GM12874 (cell line): ENCODE measurements around the gene PIK3C2G.

Experiments
- TF ChIP-seq, protein P1 (sequence below): IDR thresholded peaks from 2 replicates; pipeline ENCODE4 v1.5.1; 2011; ENCODE audit warnings: low read depth, mild to moderate bottlenecking, control low read depth, low read length, moderate library complexity; ENCODE audit not compliant: insufficient read depth

Gene PIK3C2G

DNA sequence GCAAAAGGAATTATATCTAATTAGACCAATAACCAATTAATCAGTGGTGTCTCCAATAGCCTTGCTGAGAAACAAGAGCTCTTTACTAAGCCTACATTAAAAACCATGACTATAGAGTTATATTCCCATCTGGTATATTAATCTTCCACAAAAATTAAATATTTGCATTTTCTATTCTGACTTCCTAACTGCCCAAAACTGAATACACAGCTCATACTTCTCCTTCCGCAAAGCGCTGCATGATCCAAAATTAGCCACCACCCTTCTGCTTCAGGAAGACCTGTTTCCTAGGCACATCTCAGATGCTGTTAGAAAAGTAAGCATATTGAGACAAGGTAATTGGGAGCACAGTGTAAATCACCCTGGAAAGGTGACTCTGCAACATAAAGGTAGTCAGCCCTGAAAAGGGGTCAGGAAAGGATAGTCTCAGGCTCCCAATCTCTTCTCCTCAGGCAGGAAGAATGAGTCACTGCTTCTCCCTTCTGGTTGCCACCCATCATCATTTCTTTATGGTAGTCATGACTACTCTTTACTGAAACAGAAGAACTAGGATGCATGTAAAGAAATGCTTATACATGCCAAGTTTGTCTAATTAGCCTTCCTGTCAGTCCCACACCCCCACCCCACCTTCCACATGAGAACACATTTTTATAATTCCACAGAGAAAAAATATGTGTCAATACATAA lies 422.2 kb downstream of the PIK3C2G start:
- TF ChIP-seq, protein P1, sequence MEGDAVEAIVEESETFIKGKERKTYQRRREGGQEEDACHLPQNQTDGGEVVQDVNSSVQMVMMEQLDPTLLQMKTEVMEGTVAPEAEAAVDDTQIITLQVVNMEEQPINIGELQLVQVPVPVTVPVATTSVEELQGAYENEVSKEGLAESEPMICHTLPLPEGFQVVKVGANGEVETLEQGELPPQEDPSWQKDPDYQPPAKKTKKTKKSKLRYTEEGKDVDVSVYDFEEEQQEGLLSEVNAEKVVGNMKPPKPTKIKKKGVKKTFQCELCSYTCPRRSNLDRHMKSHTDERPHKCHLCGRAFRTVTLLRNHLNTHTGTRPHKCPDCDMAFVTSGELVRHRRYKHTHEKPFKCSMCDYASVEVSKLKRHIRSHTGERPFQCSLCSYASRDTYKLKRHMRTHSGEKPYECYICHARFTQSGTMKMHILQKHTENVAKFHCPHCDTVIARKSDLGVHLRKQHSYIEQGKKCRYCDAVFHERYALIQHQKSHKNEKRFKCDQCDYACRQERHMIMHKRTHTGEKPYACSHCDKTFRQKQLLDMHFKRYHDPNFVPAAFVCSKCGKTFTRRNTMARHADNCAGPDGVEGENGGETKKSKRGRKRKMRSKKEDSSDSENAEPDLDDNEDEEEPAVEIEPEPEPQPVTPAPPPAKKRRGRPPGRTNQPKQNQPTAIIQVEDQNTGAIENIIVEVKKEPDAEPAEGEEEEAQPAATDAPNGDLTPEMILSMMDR = no peak

DNA sequence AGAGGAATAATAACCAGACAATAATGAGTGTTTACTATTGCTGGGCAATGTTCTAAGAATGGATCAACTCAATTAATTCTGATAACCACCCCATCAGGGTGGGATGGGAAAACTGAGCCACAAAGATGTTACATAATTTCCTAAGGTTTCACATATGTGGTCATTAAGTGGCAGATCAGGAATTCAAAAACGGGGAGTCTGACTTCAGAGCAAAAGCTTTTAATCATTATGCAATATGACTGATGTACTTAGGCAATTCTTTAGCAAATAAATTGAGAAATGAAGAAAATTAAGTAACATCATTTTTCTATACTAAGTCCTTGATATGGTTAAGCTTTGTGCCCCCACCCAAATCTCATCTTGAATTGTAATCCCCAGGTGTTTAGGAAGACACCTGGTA lies 423.1 kb downstream of the PIK3C2G start:
- TF ChIP-seq, protein P1 = no peak

GRCh38 chr12:18689771-18690170 lies 428.5 kb downstream of the PIK3C2G start:
- TF ChIP-seq, protein P1 = no peak

GRCh38 chr12:18690653-18691052 lies 429.3 kb downstream of the PIK3C2G start:
- TF ChIP-seq, protein P1 = no peak

- TF ChIP-seq, protein P1 = no peak
These were observed 435.8 kb downstream of the PIK3C2G start for GRCh38 chr12:18696971-18697602.
